Gastrocnemius medialis (tissue), 4 donors: ENCODE data around the gene DPM1. TPM values are rescaled to one million over a fixed set of nuclear protein-coding genes. Genes with fewer than 3 reads are reported as not detected.
A peak's percentile ranks its signal among the peaks of the same experiment; 100 is the strongest.

Source experiments
- ATAC-seq, 2 donors: fragments of 150-250 bp; one replicate each; pipeline ENCODE4 v1.9.1; 2016
- DNase-seq, 2 donors: peaks; one replicate each; pipeline ENCODE4 v3.0.0-alpha.2; 2019
- H3K27ac ChIP-seq, 4 donors: fragments of 200-600 bp; sonication (generic); 1 replicate in 1 of 4; 2 replicates in 3 of 4; pipeline ENCODE4 v1.5.1; 2016 to 2018; ENCODE audit warnings: mild to moderate bottlenecking in 2 of 4, moderate library complexity in 1 of 4
- H3K27me3 ChIP-seq, 3 donors: fragments of 200-600 bp; sonication (generic) in 2 of 3; 1 replicate in 1 of 3; 2 replicates in 2 of 3; pipeline versions ENCODE4 v1.5.1 to v1.6.0; 2016 to 2019; ENCODE audit warnings: mild to moderate bottlenecking in 1 of 3, moderate library complexity in 1 of 3
- H3K36me3 ChIP-seq, 2 donors: fragments of 200-600 bp; sonication (generic) in 1 of 2; one replicate each; pipeline ENCODE4 v1.5.1; 2017 to 2018
- H3K4me1 ChIP-seq, 2 donors: fragments of 200-600 bp; sonication (generic) in 1 of 2; one replicate each; pipeline ENCODE4 v1.5.1; 2016 to 2017; ENCODE audit warnings: mild to moderate bottlenecking in 2 of 2
- H3K4me3 ChIP-seq, 4 donors: fragments of 200-600 bp; sonication (generic) in 3 of 4; 1 replicate in 1 of 4; 2 replicates in 3 of 4; pipeline ENCODE4 v1.5.1; 2016 to 2019; ENCODE audit warnings: mild to moderate bottlenecking in 2 of 4
- H3K9me3 ChIP-seq, 3 donors: fragments of 200-600 bp; sonication (generic) in 2 of 3; 1 replicate in 1 of 3; 2 replicates in 2 of 3; pipeline ENCODE4 v1.5.1; 2016 to 2019
- POLR2A ChIP-seq, 2 donors: fragments of 450-650 bp; IDR thresholded peaks; one replicate each; pipeline ENCODE4 v1.6.1; 2017; ENCODE audit warnings: antibody characterized with exemption in 2 of 2, mild to moderate bottlenecking in 2 of 2, moderate library complexity in 2 of 2
- in situ Hi-C, 4 donors: fragments of 200-750 bp; cut with MboI; loops; one replicate each; pipeline versions ENCODE4 v1.15.0 to v1.8.0; 2017; ENCODE audit warnings: low sequenced_read_pairs in 4 of 4
- intact Hi-C: fragments of 100-400 bp; cut with DNase I; formaldehyde crosslinking; loops from one replicate; pipeline ENCODE4 v1.15.1; 2023; ENCODE audit warnings: low total_unique reads
- total RNA-seq, 4 donors: library from RNA; depleted of rRNA; stranded (reverse); fragments of >200 nt; gene quantifications; one replicate each; pipeline versions ENCODE4 v1.1.0 to v1.2.3, GENCODE V29; 2016
- TF ChIP-seq, protein P1 (sequence below), 5 experiments: fragments of 450-650 bp in 3 of 5; fragments of 200-600 bp in 2 of 5; sonication (generic) in 2 of 5; IDR thresholded peaks in 4 of 5; conservative IDR thresholded peaks in 1 of 5; 1 replicate in 4 of 5; 2 replicates in 1 of 5; pipeline ENCODE4 v1.5.1; 2016 to 2019; ENCODE audit warnings: antibody characterized with exemption in 5 of 5, mild to moderate bottlenecking in 3 of 5, moderate library complexity in 3 of 5

The DPM1 gene
- total RNA-seq, 4 donors from 2014 or later = 55.5 to 120 (median 73.7) TPM

DNA sequence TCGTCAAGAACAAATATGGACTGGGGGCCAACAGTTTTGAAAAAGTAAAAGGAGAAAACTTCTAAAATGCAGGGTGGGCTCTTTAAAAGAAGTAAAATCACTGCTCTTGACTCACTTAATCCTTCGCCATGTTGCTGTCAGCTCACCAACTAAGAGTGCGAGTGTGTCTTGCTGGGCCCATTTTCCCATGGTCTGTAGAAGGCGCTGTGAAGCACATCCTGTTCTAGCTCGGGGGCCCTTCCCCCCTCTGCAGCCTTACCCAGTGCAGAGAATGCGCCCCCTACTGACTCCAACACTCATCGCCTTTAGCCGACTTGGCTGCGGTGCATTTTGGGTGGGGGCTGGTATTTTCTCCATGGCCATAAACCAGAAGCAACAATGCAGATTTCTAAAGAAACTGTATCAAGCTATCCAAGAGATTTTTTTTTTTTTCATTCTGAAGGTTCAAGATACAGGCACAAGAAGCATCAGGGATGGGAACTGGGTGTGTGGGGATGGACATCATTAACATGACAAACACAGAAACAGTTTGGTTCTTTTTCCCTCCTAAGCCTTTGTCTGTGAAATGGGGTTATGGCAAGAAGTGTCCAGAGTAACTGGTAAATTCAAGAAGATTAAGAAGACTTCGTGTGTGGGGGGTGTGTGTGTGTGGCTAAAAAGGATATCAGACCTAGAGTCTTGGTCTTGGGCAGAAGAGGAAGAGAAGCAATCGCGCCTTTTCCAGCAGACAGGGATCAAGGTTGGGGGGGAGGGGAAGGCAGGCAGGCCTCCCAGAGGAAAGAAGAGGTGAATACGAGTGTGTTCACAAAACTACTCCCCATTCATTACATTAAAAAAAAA is 28.8 kb downstream of the DPM1 start:
- ATAC-seq (peak; percentile 27 to 66), DNase-seq (peak; percentile 67 to 89)
- in situ Hi-C loops (loop anchor here (10.0 kb wide), 1 partner anchor 135 kb away; the partner anchor contains the start of gene BCAS4 (in 4 of the 4)), intact Hi-C loops (loop anchor here (1.0 to 10.0 kb wide), 3 partner anchors 111 to 995 kb away; partner anchors contain the start of gene RNF114)
- Histone ChIP-seq H3K4me1 (peaks cover 39 to 48% of the 10 kb centered on the region in 2 donors), H3K36me3 (peaks cover 0 to 9% of the 10 kb centered on the region in 2 donors), H3K27ac (peak overlapping the region; percentile 76 to 98 (median 80)), H3K4me3 (peak overlapping the region; percentile 66 to 87 (median 78)), H3K9me3 (no peaks in the 10 kb centered on the region), H3K27me3 (no peaks in the 10 kb centered on the region)
- no peak for TF ChIP-seq POLR2A (IDR thresholded peaks at IDR 0.05)
- TF ChIP-seq, protein P1, sequence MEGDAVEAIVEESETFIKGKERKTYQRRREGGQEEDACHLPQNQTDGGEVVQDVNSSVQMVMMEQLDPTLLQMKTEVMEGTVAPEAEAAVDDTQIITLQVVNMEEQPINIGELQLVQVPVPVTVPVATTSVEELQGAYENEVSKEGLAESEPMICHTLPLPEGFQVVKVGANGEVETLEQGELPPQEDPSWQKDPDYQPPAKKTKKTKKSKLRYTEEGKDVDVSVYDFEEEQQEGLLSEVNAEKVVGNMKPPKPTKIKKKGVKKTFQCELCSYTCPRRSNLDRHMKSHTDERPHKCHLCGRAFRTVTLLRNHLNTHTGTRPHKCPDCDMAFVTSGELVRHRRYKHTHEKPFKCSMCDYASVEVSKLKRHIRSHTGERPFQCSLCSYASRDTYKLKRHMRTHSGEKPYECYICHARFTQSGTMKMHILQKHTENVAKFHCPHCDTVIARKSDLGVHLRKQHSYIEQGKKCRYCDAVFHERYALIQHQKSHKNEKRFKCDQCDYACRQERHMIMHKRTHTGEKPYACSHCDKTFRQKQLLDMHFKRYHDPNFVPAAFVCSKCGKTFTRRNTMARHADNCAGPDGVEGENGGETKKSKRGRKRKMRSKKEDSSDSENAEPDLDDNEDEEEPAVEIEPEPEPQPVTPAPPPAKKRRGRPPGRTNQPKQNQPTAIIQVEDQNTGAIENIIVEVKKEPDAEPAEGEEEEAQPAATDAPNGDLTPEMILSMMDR (IDR thresholded peaks at IDR 0.05 in 4 of 5, conservative IDR thresholded peaks at IDR 0.05 in 1 of 5) = peak; percentile 58 to 86 (median 67)

DNA sequence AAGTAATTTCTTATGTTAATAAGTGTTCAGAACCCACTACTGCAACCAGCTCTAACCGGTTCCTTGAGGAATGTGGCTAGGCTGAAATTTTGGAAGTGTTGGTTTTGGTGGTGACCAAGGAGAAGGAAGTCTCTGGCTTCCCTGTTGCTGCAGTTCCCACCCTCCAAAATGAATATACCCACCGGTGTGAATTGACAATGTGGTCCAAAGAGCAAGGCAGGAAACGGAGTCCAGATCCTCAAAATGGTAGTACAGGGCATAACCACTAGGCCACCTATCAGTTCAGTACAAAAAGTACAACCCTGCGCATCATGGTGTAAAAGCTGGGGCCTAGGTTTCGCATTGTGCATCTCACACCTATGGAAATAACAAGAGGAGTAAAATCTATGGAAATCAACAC is 29.9 kb downstream of the DPM1 start:
- Histone ChIP-seq H3K36me3 (no peaks in the 10 kb centered on the region), H3K9me3 (no peaks in the 10 kb centered on the region), H3K4me1 (peaks cover 49 to 59% of the 10 kb centered on the region in 2 donors), H3K4me3 (no peak overlapping the region), H3K27me3 (no peaks in the 10 kb centered on the region), H3K27ac (peak overlapping the region in 1 of 4 donors; percentile 83)
- no peak for TF ChIP-seq POLR2A (IDR thresholded peaks at IDR 0.05)
- TF ChIP-seq, protein P1 (IDR thresholded peaks at IDR 0.05 in 4 of 5, conservative IDR thresholded peaks at IDR 0.05 in 1 of 5) = no peak
- intact Hi-C loops (no loop called here), in situ Hi-C loops (loop anchor here in 1 of 4 donors (10.0 kb wide), 1 partner anchor 134 kb away; the partner anchor contains the start of gene BCAS4)
- DNase-seq = no peak
- ATAC-seq = no peak

DNA sequence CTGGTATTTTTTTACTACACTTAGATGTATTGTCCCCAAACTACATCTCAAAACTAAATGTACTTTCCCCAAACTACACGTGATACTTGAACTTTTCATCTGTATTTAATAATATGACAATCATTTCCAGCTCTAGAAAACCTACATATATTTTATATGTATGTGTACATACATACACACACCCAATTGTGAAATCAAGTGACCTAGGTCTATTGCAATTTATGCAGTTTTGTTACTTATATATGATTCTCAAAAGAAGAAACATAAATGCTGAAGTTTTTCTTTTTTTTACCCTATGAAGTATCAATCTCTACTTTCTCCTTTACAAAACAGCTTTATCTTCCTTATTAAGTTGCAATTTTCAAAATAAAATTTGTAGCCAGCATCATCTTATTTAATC is 31.8 kb downstream of the DPM1 start:
- H3K9me3 ChIP-seq = no peaks in the 10 kb centered on the region
- H3K36me3 ChIP-seq = no peaks in the 10 kb centered on the region
- no peak for DNase-seq
- no peak overlapping the region for H3K4me3 ChIP-seq
- intact Hi-C loops (no loop called here), in situ Hi-C loops (loop anchor here in 1 of 4 donors (10.0 kb wide), 1 partner anchor 132 kb away; the partner anchor contains the start of gene BCAS4)
- no peaks in the 10 kb centered on the region for H3K27me3 ChIP-seq
- no peak overlapping the region for H3K27ac ChIP-seq
- peaks cover 48 to 63% of the 10 kb centered on the region in 2 donors for H3K4me1 ChIP-seq
- ATAC-seq = no peak
- TF ChIP-seq, protein P1 (IDR thresholded peaks at IDR 0.05 in 4 of 5, conservative IDR thresholded peaks at IDR 0.05 in 1 of 5) = no peak
- TF ChIP-seq POLR2A (IDR thresholded peaks at IDR 0.05) = no peak

DNA sequence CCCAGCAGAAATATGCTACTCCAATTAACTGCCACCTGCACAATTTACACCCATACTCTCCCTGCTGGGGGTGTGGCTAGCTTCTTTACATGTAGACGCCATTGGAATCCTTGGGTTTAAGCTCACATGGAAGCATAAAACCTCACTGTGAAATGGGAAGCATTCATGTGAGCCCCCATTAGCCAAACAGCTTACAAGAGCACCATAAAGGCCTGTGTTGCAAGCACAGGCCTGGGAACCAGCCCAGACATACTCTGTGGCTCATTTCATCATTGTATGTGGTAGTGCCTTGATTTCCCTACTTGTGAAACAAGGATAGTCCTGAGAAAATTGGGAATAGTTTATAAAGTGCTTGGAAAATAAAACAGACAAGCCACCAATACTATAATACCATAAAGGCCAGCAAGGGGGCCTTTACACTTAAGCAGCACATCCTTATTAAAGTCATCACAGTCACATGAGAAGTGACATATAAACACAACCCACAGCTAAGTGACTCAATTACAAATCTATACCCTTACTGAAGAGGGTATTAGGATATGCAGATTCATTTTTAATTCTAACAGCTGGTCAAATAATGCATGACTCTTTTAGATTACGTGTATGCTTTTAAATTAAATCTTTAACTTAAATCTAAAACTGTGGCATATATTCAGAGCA is 33.9 kb downstream of the DPM1 start:
- Histone ChIP-seq H3K9me3 (no peaks in the 10 kb centered on the region), H3K4me3 (no peak overlapping the region), H3K27me3 (no peaks in the 10 kb centered on the region), H3K27ac (no peak overlapping the region), H3K36me3 (no peaks in the 10 kb centered on the region), H3K4me1 (peaks cover 57 to 73% of the 10 kb centered on the region in 2 donors)
- intact Hi-C loops = no loop called here
- TF ChIP-seq, protein P1 (IDR thresholded peaks at IDR 0.05 in 4 of 5, conservative IDR thresholded peaks at IDR 0.05 in 1 of 5) = no peak
- TF ChIP-seq POLR2A (IDR thresholded peaks at IDR 0.05) = no peak
- DNase-seq (no peak), ATAC-seq (no peak)
- in situ Hi-C loops = loop anchor here in 1 of 4 donors (10.0 kb wide), 1 partner anchor 130 kb away; the partner anchor contains the start of gene BCAS4
